GM21360 (cell line): ENCODE results near the gene NOS2.
"Not testable (repeated sequence)": the region's sequence is repeated elsewhere in the genome, so short reads cannot be mapped to it uniquely, and the experiment has no call there.

Source experiments
- ATAC-seq: cut with Tn5 transposase; IDR thresholded peaks from one replicate; pipeline ENCODE4 v1.9.1; 2021; ENCODE audit warnings: mild to moderate bottlenecking, moderate library complexity; ENCODE audit not compliant: unreplicated experiment

The NOS2 gene

GRCh38 chr17:27792095-27792494, 8.2 kb downstream of the NOS2 start:
- ATAC-seq: no peak

GRCh38 chr17:27788919-27789318, 11.4 kb downstream of the NOS2 start:
- no peak for ATAC-seq

- ATAC-seq: no peak
Observed at GRCh38 chr17:27783440-27784350, 16.6 kb downstream of the NOS2 start.

- ATAC-seq: no peak
Observed at GRCh38 chr17:27782791-27783206, 17.5 kb downstream of the NOS2 start.

- no peak for ATAC-seq
Observed at GRCh38 chr17:27780828-27781404, 19.4 kb downstream of the NOS2 start.

- no peak for ATAC-seq
Observed at GRCh38 chr17:27780092-27780827, 20.1 kb downstream of the NOS2 start.

- ATAC-seq: no peak
Observed at GRCh38 chr17:27778183-27778582, 22.1 kb downstream of the NOS2 start.

- no peak for ATAC-seq
Observed at GRCh38 chr17:27776882-27777624, 23.3 kb downstream of the NOS2 start.

GRCh38 chr17:27771586-27771985, 28.7 kb downstream of the NOS2 start:
- no peak for ATAC-seq

GRCh38 chr17:27770877-27771276, 29.5 kb downstream of the NOS2 start:
- no peak for ATAC-seq

- no peak for ATAC-seq
Observed at GRCh38 chr17:27768858-27769410, 31.4 kb downstream of the NOS2 start.

- ATAC-seq: no peak
Observed at GRCh38 chr17:27766438-27766837, 33.9 kb downstream of the NOS2 start.

GRCh38 chr17:27765353-27765752, 35.0 kb downstream of the NOS2 start:
- ATAC-seq: no peak

GRCh38 chr17:27764589-27764988, 35.7 kb downstream of the NOS2 start:
- ATAC-seq: no peak

- no peak for ATAC-seq
Observed at GRCh38 chr17:27762527-27763305, 37.6 kb downstream of the NOS2 start.

GRCh38 chr17:27760931-27761330, 39.4 kb downstream of the NOS2 start:
- ATAC-seq: not testable (repeated sequence)

- peak; percentile 59 for ATAC-seq
Observed at GRCh38 chr17:27760069-27760885, 40.1 kb downstream of the NOS2 start.

GRCh38 chr17:27759528-27759927, 40.8 kb downstream of the NOS2 start:
- ATAC-seq: no peak
